Superior temporal gyrus (tissue), 1 donor: ENCODE data around the gene ZNF804B.

Experiments used
- DNase-seq: peaks from one replicate; pipeline ENCODE4 v3.0.0-alpha.2; 2016; ENCODE audit errors: extremely low spot score

ZNF804B gene

GRCh38 chr7:88759230-88760135, at the start of gene ZNF804B:
ZNF804B (plus strand) TSS chr7:88759700; CDS start chr7:88759977, 277 bp downstream.
- no peak for DNase-seq

- no peak for DNase-seq
Observed at GRCh38 chr7:88735920-88736319, 23.6 kb upstream of the ZNF804B start.

- no peak for DNase-seq
Observed at GRCh38 chr7:88737632-88738031, 21.9 kb upstream of the ZNF804B start.

GRCh38 chr7:88746126-88746525, 13.4 kb upstream of the ZNF804B start:
- no peak for DNase-seq

GRCh38 chr7:88756802-88757201, 2.7 kb upstream of the ZNF804B start:
- no peak for DNase-seq

GRCh38 chr7:88757371-88757770, 2.1 kb upstream of the ZNF804B start:
- DNase-seq, result no peak

- peak; percentile 55 for DNase-seq
Observed at GRCh38 chr7:88758381-88759229, 895 bp upstream of the ZNF804B start.

GRCh38 chr7:88760136-88760515, 626 bp downstream of the ZNF804B start:
- peak; percentile 42 for DNase-seq

GRCh38 chr7:88761779-88762178, 2.3 kb downstream of the ZNF804B start:
- DNase-seq, result no peak

- DNase-seq, result no peak
Observed at GRCh38 chr7:88771417-88771816, 11.9 kb downstream of the ZNF804B start.

GRCh38 chr7:88772776-88773175, 13.3 kb downstream of the ZNF804B start:
- no peak for DNase-seq

- no peak for DNase-seq
Observed at GRCh38 chr7:88775838-88776237, 16.3 kb downstream of the ZNF804B start.

GRCh38 chr7:88787777-88788176, 28.3 kb downstream of the ZNF804B start:
- DNase-seq, result no peak

GRCh38 chr7:88789480-88790064, 30.1 kb downstream of the ZNF804B start:
- DNase-seq, result peak; percentile 67

GRCh38 chr7:88791891-88792290, 32.4 kb downstream of the ZNF804B start:
- no peak for DNase-seq

- DNase-seq, result no peak
Observed at GRCh38 chr7:88792361-88792760, 32.9 kb downstream of the ZNF804B start.

- DNase-seq, result peak; percentile 43
Observed at GRCh38 chr7:88795553-88795952, 36.1 kb downstream of the ZNF804B start, which contains the start of gene TEX47. TEX47 (minus strand) TSS chr7:88795737; CDS start chr7:88794942, 795 bp downstream.

- DNase-seq, result no peak
Observed at GRCh38 chr7:88801046-88801445, 41.5 kb downstream of the ZNF804B start.

GRCh38 chr7:88806280-88807037, 47.0 kb downstream of the ZNF804B start:
- no peak for DNase-seq

GRCh38 chr7:88818552-88818951, 59.1 kb downstream of the ZNF804B start:
- no peak for DNase-seq

GRCh38 chr7:88826222-88826621, 66.7 kb downstream of the ZNF804B start:
- DNase-seq, result no peak
